ENCODE data around the gene TTC22. TPM values are rescaled to one million over a fixed set of nuclear protein-coding genes. Genes with fewer than 3 reads are reported as not detected.

The TTC22 gene
- total RNA-seq, 1 donor = under 0.01 TPM

DNA sequence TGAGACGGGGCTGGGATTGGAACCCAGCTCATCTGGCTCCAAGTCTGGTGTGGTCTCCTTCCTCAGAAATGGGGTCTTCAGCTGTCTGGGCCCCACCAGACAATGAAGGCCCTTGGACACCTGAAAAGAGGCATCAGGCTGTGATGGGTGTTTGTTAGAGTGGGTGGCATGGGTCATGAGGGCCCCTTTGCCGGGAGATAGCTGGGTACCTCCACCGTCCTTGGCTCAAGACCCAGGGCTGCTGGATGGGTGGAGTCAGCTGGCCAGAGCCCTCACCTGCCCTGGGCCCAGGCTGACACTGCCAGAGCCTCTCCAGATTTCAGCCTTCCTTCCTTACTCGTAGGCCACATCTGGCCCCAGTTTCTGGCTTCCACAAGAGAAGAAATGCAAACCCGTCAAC lies 13.4 kb upstream of the TTC22 start:
- TF ChIP-seq, protein P1, sequence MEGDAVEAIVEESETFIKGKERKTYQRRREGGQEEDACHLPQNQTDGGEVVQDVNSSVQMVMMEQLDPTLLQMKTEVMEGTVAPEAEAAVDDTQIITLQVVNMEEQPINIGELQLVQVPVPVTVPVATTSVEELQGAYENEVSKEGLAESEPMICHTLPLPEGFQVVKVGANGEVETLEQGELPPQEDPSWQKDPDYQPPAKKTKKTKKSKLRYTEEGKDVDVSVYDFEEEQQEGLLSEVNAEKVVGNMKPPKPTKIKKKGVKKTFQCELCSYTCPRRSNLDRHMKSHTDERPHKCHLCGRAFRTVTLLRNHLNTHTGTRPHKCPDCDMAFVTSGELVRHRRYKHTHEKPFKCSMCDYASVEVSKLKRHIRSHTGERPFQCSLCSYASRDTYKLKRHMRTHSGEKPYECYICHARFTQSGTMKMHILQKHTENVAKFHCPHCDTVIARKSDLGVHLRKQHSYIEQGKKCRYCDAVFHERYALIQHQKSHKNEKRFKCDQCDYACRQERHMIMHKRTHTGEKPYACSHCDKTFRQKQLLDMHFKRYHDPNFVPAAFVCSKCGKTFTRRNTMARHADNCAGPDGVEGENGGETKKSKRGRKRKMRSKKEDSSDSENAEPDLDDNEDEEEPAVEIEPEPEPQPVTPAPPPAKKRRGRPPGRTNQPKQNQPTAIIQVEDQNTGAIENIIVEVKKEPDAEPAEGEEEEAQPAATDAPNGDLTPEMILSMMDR (IDR thresholded peaks at IDR 0.05; ENCODE audit: insufficient read depth, low read length) = no peak
- no peak for DNase-seq (ENCODE audit: low read depth)

DNA sequence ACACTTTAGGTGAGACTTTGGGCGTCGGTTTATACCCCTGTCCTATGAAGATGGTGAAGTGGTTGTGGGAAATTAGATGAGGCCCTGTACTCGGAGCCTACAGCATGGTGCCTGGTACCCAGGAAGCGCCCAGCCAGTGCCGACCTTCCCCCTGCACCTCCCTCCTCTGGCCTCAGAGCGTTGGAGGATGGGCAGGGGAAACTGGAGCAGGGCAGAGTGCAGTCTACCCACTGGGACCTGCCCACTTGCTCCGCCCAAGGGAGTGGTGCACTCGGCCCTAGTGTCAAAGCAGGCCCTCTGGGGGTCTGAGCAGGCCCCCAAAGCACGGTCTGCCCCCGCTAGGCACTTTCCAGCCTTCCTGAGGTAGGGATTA lies 13.0 kb upstream of the TTC22 start:
- DNase-seq (ENCODE audit: low read depth) = no peak
- TF ChIP-seq, protein P1 (IDR thresholded peaks at IDR 0.05; ENCODE audit: insufficient read depth, low read length) = no peak
- no peak overlapping the region for H3K4me3 ChIP-seq (ENCODE audit: low read depth, low read length)

More for the DNA sequence above, 13.4 kb upstream of the TTC22 start:
- H3K4me3 ChIP-seq (ENCODE audit: low read depth, low read length) = no peak overlapping the region

DNA sequence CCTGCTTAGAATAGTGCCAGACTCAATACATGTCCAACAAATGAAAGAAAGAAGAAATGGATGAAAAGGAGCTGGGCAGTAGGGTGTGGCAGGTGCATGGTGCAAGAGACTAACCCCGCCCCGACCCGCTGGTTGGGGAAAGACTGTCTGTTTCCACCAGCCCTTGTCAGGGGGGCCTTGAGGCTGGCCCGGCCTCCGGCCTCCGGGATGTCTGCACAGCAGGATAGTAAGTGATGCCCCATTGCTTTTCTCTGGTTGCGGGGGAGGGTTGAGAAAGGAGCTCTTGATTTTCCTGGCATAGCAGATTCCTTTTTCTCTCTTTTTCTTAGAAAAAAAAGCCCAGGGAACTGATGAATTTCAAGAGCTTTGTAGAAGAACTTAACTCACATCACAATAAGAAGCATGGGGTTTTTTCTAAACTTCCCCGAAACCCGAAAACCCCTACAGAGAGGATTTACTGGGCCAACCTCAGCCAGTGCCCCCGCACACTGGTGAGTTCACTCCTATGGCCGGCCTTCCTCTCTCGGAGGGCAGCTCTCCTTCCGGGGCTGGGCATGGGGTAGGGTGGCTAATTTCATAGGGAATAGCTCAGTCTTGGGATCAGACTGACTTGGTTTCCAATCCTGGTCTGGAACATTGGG lies 12.5 kb upstream of the TTC22 start:
- H3K4me3 ChIP-seq (ENCODE audit: low read depth, low read length) = no peak overlapping the region
- TF ChIP-seq, protein P1 (IDR thresholded peaks at IDR 0.05; ENCODE audit: insufficient read depth, low read length) = no peak
- no peak for DNase-seq (ENCODE audit: low read depth)

DNA sequence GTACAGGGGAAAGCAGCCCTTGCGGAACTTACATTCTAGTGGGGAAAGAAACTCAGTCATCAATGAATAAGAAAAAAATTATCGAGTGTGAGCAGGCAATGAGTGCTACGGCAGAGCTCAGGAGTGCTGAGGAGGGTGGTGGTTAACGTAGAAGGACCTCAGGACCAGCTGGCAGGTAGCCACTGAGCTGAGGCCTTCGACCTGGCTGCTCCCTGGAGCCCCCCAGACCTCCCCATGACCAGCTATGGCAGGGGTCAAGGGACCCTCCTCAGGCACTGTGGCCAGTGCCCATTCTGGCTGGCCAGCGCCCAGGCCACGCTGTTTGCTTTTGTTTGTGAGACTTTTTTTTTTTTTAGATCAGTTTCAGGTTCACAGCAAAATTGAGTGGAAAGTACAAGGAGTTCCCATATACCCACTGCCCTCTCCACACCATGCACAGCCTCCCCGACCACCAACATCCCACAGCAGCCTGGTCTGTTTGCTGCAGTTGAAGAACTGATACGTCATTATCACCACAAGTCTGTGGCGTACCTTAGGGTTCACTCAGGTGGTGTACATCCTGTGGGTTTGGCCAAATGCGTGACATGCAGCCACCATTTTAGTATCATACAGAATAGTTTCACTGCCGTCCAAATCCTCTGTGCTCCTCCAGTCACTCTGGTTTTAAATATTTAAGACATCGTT lies 11.8 kb upstream of the TTC22 start:
- no peak for DNase-seq (ENCODE audit: low read depth)
- no peak overlapping the region for H3K4me3 ChIP-seq (ENCODE audit: low read depth, low read length)
- TF ChIP-seq, protein P1 (IDR thresholded peaks at IDR 0.05; ENCODE audit: insufficient read depth, low read length) = no peak

DNA sequence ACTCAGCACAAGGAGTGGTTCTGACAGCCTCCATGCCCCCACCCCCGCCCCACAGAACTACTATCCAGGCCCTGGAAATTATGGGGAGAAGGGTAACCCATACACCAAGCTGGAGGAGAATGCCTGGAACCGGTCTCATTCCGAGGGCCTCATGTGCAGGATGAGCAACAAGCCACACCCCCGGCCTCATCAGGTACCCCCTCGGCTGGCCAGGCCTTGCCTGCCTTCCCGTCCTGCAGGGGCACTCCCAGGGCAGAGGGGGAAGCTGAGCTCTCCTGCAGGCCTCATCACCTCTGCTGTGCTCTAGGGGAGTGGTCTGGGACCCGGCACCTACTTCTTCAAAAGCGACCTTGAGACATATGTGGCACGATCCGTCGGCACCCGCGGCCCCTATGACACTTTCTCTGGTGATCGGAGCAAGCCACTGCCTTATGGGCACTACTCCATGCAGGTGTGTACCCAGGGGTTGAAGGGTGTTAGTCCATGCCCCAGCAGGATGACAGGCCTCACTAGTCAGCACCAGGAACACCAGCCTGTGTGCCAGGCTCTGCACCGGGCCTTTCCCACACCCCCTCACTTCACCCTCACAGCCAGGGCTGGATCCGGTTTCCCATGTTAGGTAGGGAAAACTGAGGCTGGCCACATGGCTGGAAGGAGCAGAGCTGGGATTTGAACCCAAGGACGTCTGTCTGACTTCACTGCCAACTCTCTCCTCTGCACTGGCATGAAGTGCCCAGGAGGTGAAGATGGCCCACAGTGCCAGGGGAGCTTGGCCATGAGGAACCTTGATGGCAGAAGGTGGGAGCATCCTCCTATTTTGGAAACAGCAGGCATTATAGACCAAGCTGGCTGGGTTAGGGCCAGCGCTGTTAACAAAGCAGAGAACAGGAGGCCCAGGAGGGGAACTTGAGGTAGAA lies 10.9 kb upstream of the TTC22 start:
- TF ChIP-seq, protein P1 (IDR thresholded peaks at IDR 0.05; ENCODE audit: insufficient read depth, low read length) = no peak
- no peak overlapping the region for H3K4me3 ChIP-seq (ENCODE audit: low read depth, low read length)
- DNase-seq (ENCODE audit: low read depth) = no peak

DNA sequence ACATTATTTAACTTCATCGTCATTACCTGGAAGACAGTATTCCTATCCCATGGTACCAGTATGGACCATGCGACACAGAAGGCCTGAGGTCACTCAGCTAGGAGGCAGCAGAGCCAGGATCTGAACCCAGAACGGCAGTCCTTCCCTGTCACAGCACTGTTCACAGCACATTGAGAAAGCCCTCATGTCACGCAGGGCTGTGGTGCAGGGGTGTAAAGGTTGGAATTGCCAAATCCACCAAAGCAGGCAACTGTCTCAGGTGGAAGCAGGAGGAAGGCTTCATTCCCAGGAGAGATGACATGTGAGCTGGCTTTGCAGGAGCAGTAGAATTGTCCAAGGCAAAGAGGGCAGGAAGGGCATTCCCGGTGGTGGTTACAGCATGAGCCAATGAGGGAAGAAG lies 9.9 kb upstream of the TTC22 start:
- TF ChIP-seq, protein P1 (IDR thresholded peaks at IDR 0.05; ENCODE audit: insufficient read depth, low read length) = no peak
- H3K4me3 ChIP-seq (ENCODE audit: low read depth, low read length) = no peak overlapping the region
- no peak for DNase-seq (ENCODE audit: low read depth)
